HepG2 (cell line): ENCODE results near the gene SRCIN1. TPM values are rescaled to one million over a fixed set of nuclear protein-coding genes. Genes with fewer than 3 reads are reported as not detected.

Experiments used
- ATAC-seq: fragments of 200-7000 bp; cut with Tn5 transposase; 3 replicates; pipeline ENCODE4 v1.9.1; 2020; ENCODE audit warnings: mild to moderate bottlenecking, moderate library complexity
- BruUV-seq: library from RNA; stranded (reverse); fragments of 400-500 nt; replicated peaks from 2 replicates; lab custom pipeline; 2021; lab: Mats Ljungman, UMichigan
- CTCF ChIA-PET: fragments of 300-600 bp; formaldehyde crosslinking; extraction: SDS; loops from one replicate; lab custom pipeline; 2021; ENCODE audit warnings: low total read pairs, inconsistent platforms, low intra/inter-chr PET ratio; lab: Yijun Ruan, JAX
- POLR2A ChIA-PET: fragments of 350-600 bp; sonication (Branson Sonifier 250); formaldehyde crosslinking; loops from one replicate; lab custom pipeline; 2020; ENCODE audit warnings: antibody characterized with exemption, inconsistent platforms; lab: Yijun Ruan, JAX
- DNase-seq: peaks from one replicate; pipeline ENCODE4 v3.0.0-alpha.2; 2015; ENCODE audit warnings: low spot score
- FAIRE-seq: peaks from 3 replicates; lab custom pipeline; 2011; peaks lifted over from hg19 to GRCh38; lab: Jason Lieb, UNC
- H2AFZ ChIP-seq: one replicate; pipeline ENCODE4 v1.6.1; 2011; ENCODE audit warnings: low read length, inconsistent platforms
- H3K27ac ChIP-seq: fragments of 300-600 bp; 3 replicates; pipeline ENCODE4 v1.8.0; 2011; ENCODE audit warnings: mixed run types, mild to moderate bottlenecking, mixed read lengths, low read length, inconsistent platforms; ENCODE audit not compliant: insufficient read depth; ENCODE audit errors: extremely low read length
- H3K27me3 ChIP-seq, 2 experiments: fragments of 200-600 bp in 1 of 2; 2 replicates in 1 of 2; 3 replicates in 1 of 2; pipeline versions ENCODE4 v1.6.0 to v1.8.0; 2011; ENCODE audit warnings: low read length in 2 of 2, mild to moderate bottlenecking in 2 of 2, moderate library complexity in 2 of 2, inconsistent platforms in 1 of 2; ENCODE audit not compliant: insufficient read depth in 2 of 2, control insufficient read depth in 1 of 2
- H3K36me3 ChIP-seq, 2 experiments: fragments of 200-600 bp in 1 of 2; replicated peaks in 1 of 2; 2 replicates in 1 of 2; 3 replicates in 1 of 2; pipeline versions ENCODE4 v1.5.1 to v1.8.0; 2011; ENCODE audit warnings: low read length in 2 of 2, inconsistent platforms in 1 of 2; ENCODE audit not compliant: insufficient read depth in 2 of 2, control insufficient read depth in 1 of 2
- H3K4me1 ChIP-seq: 2 replicates; pipeline ENCODE4 v1.5.1; 2012; ENCODE audit warnings: low read length, inconsistent platforms; ENCODE audit not compliant: insufficient read depth
- H3K4me2 ChIP-seq: 2 replicates; pipeline ENCODE4 v1.6.0; 2011; ENCODE audit warnings: low read depth, low read length, inconsistent platforms
- H3K4me3 ChIP-seq, 3 experiments: fragments of 200-600 bp in 1 of 3; sonication (generic), shearing (Covaris generic) in 1 of 3; replicated peaks in 1 of 3; 2 replicates each; pipeline ENCODE4 v1.5.1; 2011 to 2016; ENCODE audit warnings: low read length in 3 of 3, inconsistent platforms in 2 of 3, low read depth in 2 of 3, mild to moderate bottlenecking in 2 of 3, control low read depth in 1 of 3, mixed read lengths in 1 of 3; ENCODE audit not compliant: insufficient read depth in 1 of 3
- H3K79me2 ChIP-seq: one replicate; pipeline ENCODE4 v1.6.1; 2011; ENCODE audit warnings: low read length, inconsistent platforms; ENCODE audit not compliant: insufficient read depth
- H3K9ac ChIP-seq: 2 replicates; pipeline ENCODE4 v1.6.0; 2011; ENCODE audit warnings: mild to moderate bottlenecking, low read depth, low read length, inconsistent platforms; ENCODE audit not compliant: insufficient read depth
- H3K9me3 ChIP-seq: 2 replicates; pipeline ENCODE4 v1.5.1; 2012; ENCODE audit warnings: mild to moderate bottlenecking, low read length
- H4K20me1 ChIP-seq: 2 replicates; pipeline ENCODE4 v1.6.0; 2011; ENCODE audit warnings: inconsistent platforms, mild to moderate bottlenecking, low read length, moderate library complexity; ENCODE audit not compliant: insufficient read depth
- BORCS8-MEF2B ChIP-seq: sonication (generic); formaldehyde crosslinking; IDR thresholded peaks from 2 replicates; pipeline ENCODE4 v1.8.0; 2022; ENCODE audit warnings: mild to moderate bottlenecking, missing genetic modification reagents
- HHEX ChIP-seq: IDR thresholded peaks from 2 replicates; pipeline ENCODE4 v1.6.1; 2016; ENCODE audit warnings: control low read depth
- MLXIP ChIP-seq: sonication (generic); formaldehyde crosslinking; IDR thresholded peaks from 2 replicates; pipeline ENCODE4 v1.9.0; 2021; ENCODE audit warnings: missing genetic modification reagents, borderline replicate concordance
- NFRKB ChIP-seq: fragments of 450-650 bp; IDR thresholded peaks from 2 replicates; pipeline ENCODE4 v1.6.1; 2017
- RELA ChIP-seq: sonication (generic); formaldehyde crosslinking; IDR thresholded peaks from 2 replicates; pipeline ENCODE4 v1.4.0; 2020; ENCODE audit warnings: missing genetic modification reagents
- SNAPC5 ChIP-seq: sonication (generic); formaldehyde crosslinking; IDR thresholded peaks from 2 replicates; pipeline ENCODE4 v1.8.1; 2023; ENCODE audit warnings: mild to moderate bottlenecking, missing genetic modification reagents, borderline replicate concordance
- SUZ12 ChIP-seq: fragments of 150-350 bp; IDR thresholded peaks from 2 replicates; pipeline ENCODE4 v1.6.1; 2014; ENCODE audit warnings: low read depth, low read length
- ZBTB33 ChIP-seq: sonication (generic); formaldehyde crosslinking; IDR thresholded peaks from 2 replicates; pipeline ENCODE4 v1.4.0; 2020; ENCODE audit warnings: missing genetic modification reagents
- ZMAT5 ChIP-seq: sonication (generic); formaldehyde crosslinking; IDR thresholded peaks from 2 replicates; pipeline ENCODE4 v1.5.0; 2020; ENCODE audit warnings: mild to moderate bottlenecking, low read depth, missing genetic modification reagents, borderline replicate concordance
- ZNF468 ChIP-seq: sonication (generic); formaldehyde crosslinking; IDR thresholded peaks from 2 replicates; pipeline ENCODE4 v1.8.0; 2022; ENCODE audit warnings: mild to moderate bottlenecking, moderate library complexity, missing genetic modification reagents
- WGBS: methylation state at CpG from one replicate; pipeline ENCODE4 v1.1.6; 2017; ENCODE audit warnings: low lambda C conversion rate; 5-methylcytosine and 5-hydroxymethylcytosine counted together
- in situ Hi-C: cut with HindIII; loops from 2 replicates; pipeline ENCODE4 v1.10.0; 2017; ENCODE audit warnings: low pct_unique_long_range_greater_than_20kb; ENCODE audit not compliant: extremely low pct_ligation_motif_present
- intact Hi-C: fragments of 100-400 bp; cut with micrococcal nuclease; formaldehyde crosslinking; loops from one replicate; pipeline ENCODE4 v1.10.0; 2022; ENCODE audit not compliant: unreplicated experiment
- polyA plus RNA-seq, 8 experiments: library from polyadenylated mRNA; depleted of rRNA in 3 of 8; stranded (reverse) in 7 of 8; unstranded in 1 of 8; fragments of >200 nt; fragmentation: Illumina TruSeq in 4 of 8; extraction: Trizol in 4 of 8; gene quantifications; 2 replicates each; pipeline versions ENCODE4 v1.2.1 to v1.2.3, GENCODE V29; 2011 to 2016; ENCODE audit warnings: low read depth in 4 of 8, missing spikeins in 1 of 8, mixed read lengths in 1 of 8; ENCODE audit not compliant: insufficient read depth in 1 of 8
- total RNA-seq, 5 experiments: library from RNA; depleted of rRNA; stranded (reverse); fragments of >200 nt; fragmentation: Illumina TruSeq; extraction: Trizol; gene quantifications; 2 replicates each; pipeline ENCODE4 v1.2.3, GENCODE V29; 2016; ENCODE audit warnings: low read depth in 1 of 5

Gene SRCIN1
- total and polyA plus RNA-seq, 2 of the 13 experiments (the other 11 are each of a cell fraction or from before 2014, with no cell fraction given), result 1.2 to 9.6 TPM

- TF ChIP-seq SNAPC5 (CRISPR knock-in tag) (no peak), ZMAT5 (no peak), ZBTB33 (CRISPR knock-in tag) (peak; percentile 81), NFRKB (no peak), BORCS8-MEF2B (CRISPR knock-in tag) (0 out of 2 replicates have a peak, but pooled peaks have one; percentile 14), MLXIP (no peak), SUZ12 (no peak), HHEX (CRISPR knock-in tag) (no peak), RELA (CRISPR knock-in tag) (no peak), ZNF468 (CRISPR knock-in tag) (no peak)
- TSS peak; percentile 43 for BruUV-seq
- Histone ChIP-seq H3K4me2 (peak overlapping the region; percentile 87), H3K27ac (no peak overlapping the region), H3K9me3 (no peaks in the 10 kb centered on the region), H3K79me2 (peaks cover 3% of the 10 kb centered on the region), H3K4me1 (peaks cover 89% of the 10 kb centered on the region), H3K27me3 (no peaks in the 10 kb centered on the region), H3K4me3 (peak overlapping the region in 1 of 3 experiments; percentile 83; a peak in 1 of 6 replicates), H3K9ac (no peak overlapping the region), H3K36me3 (no peaks in the 10 kb centered on the region), H4K20me1 (peaks cover 18% of the 10 kb centered on the region; the same call in 1 of the 2 replicates), H2AFZ (no peak overlapping the region)
- DNase-seq (no peak), FAIRE-seq (no peak), ATAC-seq (no peak)
- intact Hi-C loops (no loop called here), in situ Hi-C loops (no loop called here)
- CTCF ChIA-PET, result interaction anchor here (4.9 kb wide), 1 partner anchor 62 kb away, joined by 73 read pairs; no protein-coding TSS in a partner anchor
- POLR2A ChIA-PET, result interaction anchor here (0.7 to 13.7 kb wide), 6 partner anchors 12 to 251 kb away, joined by 3 to 208 read pairs (median 12); partner anchors contain the start of gene SOCS7
- WGBS, result 86% methylated on average over 11 of the region's 13 CpGs
These were observed 2.6 kb downstream of the SRCIN1 start for GRCh38 chr17:38602956-38603785.
